PC-3 (cell line): ENCODE measurements around the gene KCNJ13. TPM values are rescaled to one million over a fixed set of nuclear protein-coding genes. Genes with fewer than 3 reads are reported as not detected.

Source experiments
- ATAC-seq: fragments of 200-7000 bp; cut with Tn5 transposase; 2 replicates; pipeline ENCODE4 v1.9.1; 2020; ENCODE audit warnings: mild to moderate bottlenecking, moderate library complexity
- BruUV-seq: library from RNA; stranded (reverse); fragments of 400-500 nt; replicated peaks from 2 replicates; lab custom pipeline; 2021; lab: Mats Ljungman, UMichigan
- CTCF ChIA-PET: fragments of 300-600 bp; sonication (Branson Sonifier 250); formaldehyde crosslinking; loops from one replicate; lab custom pipeline; 2022; ENCODE audit warnings: antibody characterized with exemption; lab: Charles Lee
- POLR2A ChIA-PET: fragments of 300-600 bp; sonication (Branson Sonifier 250); formaldehyde crosslinking; loops from one replicate; lab custom pipeline; 2022; ENCODE audit warnings: antibody characterized with exemption; ENCODE audit not compliant: unreplicated experiment; lab: Charles Lee
- DNase-seq: peaks from one replicate; pipeline ENCODE4 v3.0.0-alpha.2; 2015
- H2AFZ ChIP-seq: fragments of 300-600 bp; sonication (generic); 2 replicates; pipeline ENCODE4 v1.6.0; 2016; ENCODE audit warnings: antibody characterized with exemption, low read length
- H3F3A ChIP-seq: fragments of 300-600 bp; sonication (generic); one replicate; pipeline ENCODE4 v1.6.0; 2017; ENCODE audit warnings: antibody characterized with exemption, low read length, control low read depth, mild to moderate bottlenecking; ENCODE audit not compliant: unreplicated experiment
- H3K27ac ChIP-seq: fragments of 300-600 bp; sonication (generic); 2 replicates; pipeline ENCODE4 v1.5.1; 2016; ENCODE audit warnings: mild to moderate bottlenecking, low read length
- H3K27me3 ChIP-seq: fragments of 300-600 bp; sonication (generic); 2 replicates; pipeline ENCODE4 v1.6.1; 2016; ENCODE audit warnings: low read length, mixed read lengths
- H3K36me3 ChIP-seq: fragments of 300-600 bp; sonication (generic); 2 replicates; pipeline ENCODE4 v1.6.1; 2016; ENCODE audit warnings: low read depth, mixed run types, low read length, mixed read lengths
- H3K4me1 ChIP-seq: fragments of 300-600 bp; sonication (generic); 2 replicates; pipeline ENCODE4 v1.5.1; 2016; ENCODE audit warnings: low read length; ENCODE audit not compliant: insufficient read depth
- H3K4me2 ChIP-seq: fragments of 300-600 bp; sonication (generic); 2 replicates; pipeline ENCODE4 v1.6.0; 2016; ENCODE audit warnings: low read length
- H3K4me3 ChIP-seq: fragments of 300-600 bp; sonication (generic); 2 replicates; pipeline ENCODE4 v1.5.1; 2016; ENCODE audit warnings: mild to moderate bottlenecking, low read length, mixed read lengths
- H3K79me2 ChIP-seq: fragments of 300-600 bp; sonication (generic); 2 replicates; pipeline ENCODE4 v1.6.1; 2017; ENCODE audit warnings: low read length, mixed read lengths
- H3K9ac ChIP-seq: fragments of 300-600 bp; sonication (generic); 2 replicates; pipeline ENCODE4 v1.6.0; 2016; ENCODE audit warnings: mild to moderate bottlenecking, low read length
- H3K9me2 ChIP-seq: fragments of 300-600 bp; sonication (generic); replicated peaks from 2 replicates; pipeline ENCODE4 v1.6.1; 2016; ENCODE audit warnings: mixed run types, low read length, mixed read lengths
- H3K9me3 ChIP-seq: fragments of 300-600 bp; sonication (generic); 2 replicates; pipeline ENCODE4 v1.6.1; 2016; ENCODE audit warnings: low read length, mixed read lengths
- H4K20me1 ChIP-seq: fragments of 300-600 bp; sonication (generic); 2 replicates; pipeline ENCODE4 v1.6.1; 2016; ENCODE audit warnings: low read length, mixed read lengths
- EZH2 ChIP-seq: fragments of 300-600 bp; sonication (generic); IDR thresholded peaks from one replicate; pipeline ENCODE4 v1.6.1; 2017; ENCODE audit warnings: antibody characterized with exemption, mild to moderate bottlenecking, low read length; ENCODE audit not compliant: unreplicated experiment
- EZH2phosphoT487 ChIP-seq: fragments of 300-600 bp; sonication (generic); IDR thresholded peaks from 2 replicates; pipeline ENCODE4 v1.6.1; 2018; ENCODE audit warnings: mild to moderate bottlenecking, antibody characterized with exemption, low read length, borderline replicate concordance
- intact Hi-C: fragments of 100-400 bp; cut with micrococcal nuclease; formaldehyde crosslinking; loops from 2 replicates; pipeline ENCODE4 v1.9.0; 2023
- total RNA-seq: library from RNA; depleted of rRNA; stranded (reverse); fragments of >200 nt; gene quantifications from 2 replicates; pipeline ENCODE4 v1.2.3, GENCODE V29; 2014
- TF ChIP-seq, protein P1 (sequence below): fragments of 300-600 bp; sonication (generic); conservative IDR thresholded peaks from 2 replicates; pipeline ENCODE4 v1.5.1; 2017; ENCODE audit warnings: antibody characterized with exemption, low read depth, mild to moderate bottlenecking, low read length

Gene KCNJ13
- total RNA-seq, 1 experiment from 2014 or later: not detected

DNA sequence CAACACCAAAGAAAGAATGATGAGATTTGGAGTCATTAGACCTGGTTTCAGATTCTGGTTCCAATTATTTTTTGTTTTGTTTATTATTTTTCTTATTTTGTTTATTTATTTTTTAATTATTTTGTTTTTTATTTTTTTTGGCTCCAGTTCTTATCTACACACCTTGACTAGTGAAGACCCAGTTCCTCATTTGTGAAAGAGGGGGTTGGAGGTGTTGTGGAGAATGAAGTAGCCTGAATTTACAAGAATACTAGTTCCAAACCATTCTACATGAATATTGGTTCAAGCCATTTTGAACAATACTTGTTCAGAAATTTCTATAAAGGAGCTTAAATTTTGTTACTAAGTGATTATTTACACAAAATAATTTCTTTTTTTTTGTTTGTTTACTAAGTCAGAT, 6.9 kb upstream of the KCNJ13 start:
- Histone ChIP-seq H3K9me3 (no peaks in the 10 kb centered on the region), H3K4me3 (no peak overlapping the region), H3K4me1 (peaks cover 5% of the 10 kb centered on the region; the same call in 1 of the 2 replicates), H3K27me3 (no peaks in the 10 kb centered on the region), H3K9ac (no peak overlapping the region), H3F3A (no peaks in the 10 kb centered on the region), H4K20me1 (no peaks in the 10 kb centered on the region), H3K27ac (no peak overlapping the region), H3K79me2 (no peaks in the 10 kb centered on the region), H2AFZ (no peak overlapping the region), H3K9me2 (no peaks in the 10 kb centered on the region), H3K36me3 (peaks cover 23% of the 10 kb centered on the region), H3K4me2 (no peak overlapping the region)
- no TSS peak for BruUV-seq
- CTCF ChIA-PET: no interaction called here
- intact Hi-C loops: no loop called here
- DNase-seq: no peak
- no peak for ATAC-seq
- POLR2A ChIA-PET: no interaction called here
- TF ChIP-seq EZH2: no peak
- TF ChIP-seq, protein P1, sequence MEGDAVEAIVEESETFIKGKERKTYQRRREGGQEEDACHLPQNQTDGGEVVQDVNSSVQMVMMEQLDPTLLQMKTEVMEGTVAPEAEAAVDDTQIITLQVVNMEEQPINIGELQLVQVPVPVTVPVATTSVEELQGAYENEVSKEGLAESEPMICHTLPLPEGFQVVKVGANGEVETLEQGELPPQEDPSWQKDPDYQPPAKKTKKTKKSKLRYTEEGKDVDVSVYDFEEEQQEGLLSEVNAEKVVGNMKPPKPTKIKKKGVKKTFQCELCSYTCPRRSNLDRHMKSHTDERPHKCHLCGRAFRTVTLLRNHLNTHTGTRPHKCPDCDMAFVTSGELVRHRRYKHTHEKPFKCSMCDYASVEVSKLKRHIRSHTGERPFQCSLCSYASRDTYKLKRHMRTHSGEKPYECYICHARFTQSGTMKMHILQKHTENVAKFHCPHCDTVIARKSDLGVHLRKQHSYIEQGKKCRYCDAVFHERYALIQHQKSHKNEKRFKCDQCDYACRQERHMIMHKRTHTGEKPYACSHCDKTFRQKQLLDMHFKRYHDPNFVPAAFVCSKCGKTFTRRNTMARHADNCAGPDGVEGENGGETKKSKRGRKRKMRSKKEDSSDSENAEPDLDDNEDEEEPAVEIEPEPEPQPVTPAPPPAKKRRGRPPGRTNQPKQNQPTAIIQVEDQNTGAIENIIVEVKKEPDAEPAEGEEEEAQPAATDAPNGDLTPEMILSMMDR: no peak
- TF ChIP-seq EZH2phosphoT487: no peak

DNA sequence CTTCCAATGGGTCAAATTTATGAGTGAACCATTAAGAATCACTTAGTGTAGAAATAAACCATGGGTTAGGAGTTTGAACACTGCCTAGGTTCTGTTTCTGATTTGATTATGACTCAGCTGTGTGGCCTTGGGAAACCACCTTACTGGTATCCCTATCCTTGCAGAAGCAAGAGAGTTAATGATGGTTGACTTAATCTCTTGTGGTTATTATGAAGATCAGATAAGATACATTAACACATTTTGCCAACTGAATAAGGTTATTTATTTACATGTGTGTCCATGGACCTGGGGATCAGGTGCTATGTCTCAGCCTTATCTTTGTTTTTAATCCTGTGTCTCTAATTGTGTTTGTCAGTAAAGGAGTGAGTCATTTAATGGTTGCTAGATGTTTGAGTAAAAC, 5.4 kb upstream of the KCNJ13 start:
- Histone ChIP-seq H3K9ac (no peak overlapping the region), H3K9me3 (no peaks in the 10 kb centered on the region), H3K4me1 (peaks cover 5% of the 10 kb centered on the region; the same call in 1 of the 2 replicates), H3K36me3 (peaks cover 14% of the 10 kb centered on the region), H3K4me3 (no peak overlapping the region), H3K27ac (peak overlapping the region; percentile 13; the same call in 1 of the 2 replicates), H3F3A (no peaks in the 10 kb centered on the region), H2AFZ (no peak overlapping the region), H4K20me1 (no peaks in the 10 kb centered on the region), H3K27me3 (no peaks in the 10 kb centered on the region), H3K9me2 (no peaks in the 10 kb centered on the region), H3K4me2 (no peak overlapping the region), H3K79me2 (no peaks in the 10 kb centered on the region)
- peak; percentile 90 for ATAC-seq
- intact Hi-C loops: no loop called here
- BruUV-seq: no TSS peak
- ChIA-PET CTCF (no interaction called here), POLR2A (no interaction called here)
- TF ChIP-seq, protein P1: no peak
- TF ChIP-seq EZH2phosphoT487: no peak
- TF ChIP-seq EZH2: no peak
- peak; percentile 45 for DNase-seq

DNA sequence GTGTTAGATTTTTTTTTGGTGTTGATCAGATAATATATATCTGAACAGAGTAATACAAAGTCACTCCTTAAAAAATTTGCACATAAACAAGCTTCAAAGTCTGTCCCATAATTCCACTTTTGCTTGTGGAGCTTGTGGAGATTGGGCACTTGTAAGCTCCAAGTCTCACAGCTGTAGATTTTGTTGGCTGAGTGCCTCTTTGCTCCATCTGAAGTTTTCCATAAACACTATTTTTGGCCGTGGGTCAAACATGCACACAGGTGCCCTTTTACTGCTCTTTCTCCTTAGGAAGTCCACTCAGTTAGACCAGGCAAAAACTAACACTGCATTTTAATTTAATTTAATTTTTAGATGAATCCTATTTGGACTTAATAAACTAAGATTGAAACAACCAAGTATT, 3.6 kb upstream of the KCNJ13 start:
- CTCF ChIA-PET: no interaction called here
- BruUV-seq: no TSS peak
- intact Hi-C loops: no loop called here
- no peak for ATAC-seq
- Histone ChIP-seq H3K36me3 (peaks cover 9% of the 10 kb centered on the region; the same call in 1 of the 2 replicates), H3K4me3 (no peak overlapping the region), H3K27me3 (no peaks in the 10 kb centered on the region), H3F3A (no peaks in the 10 kb centered on the region), H3K79me2 (no peaks in the 10 kb centered on the region), H3K9ac (no peak overlapping the region), H3K27ac (no peak overlapping the region), H3K9me3 (no peaks in the 10 kb centered on the region), H3K9me2 (no peaks in the 10 kb centered on the region), H4K20me1 (no peaks in the 10 kb centered on the region), H3K4me2 (no peak overlapping the region), H2AFZ (no peak overlapping the region), H3K4me1 (peaks cover 5% of the 10 kb centered on the region; the same call in 1 of the 2 replicates)
- POLR2A ChIA-PET: no interaction called here
- DNase-seq: no peak
- TF ChIP-seq, protein P1: no peak
- TF ChIP-seq EZH2phosphoT487 (no peak), EZH2 (no peak)
